DOHH2 (cell line): ENCODE measurements around the gene HELT.

Source experiments
- CTCF ChIP-seq: fragments of 200-600 bp; sonication (generic); IDR thresholded peaks from one replicate; pipeline ENCODE4 v1.5.1; 2014; ENCODE audit warnings: antibody characterized with exemption, mild to moderate bottlenecking, low read depth, low read length; ENCODE audit not compliant: poor library complexity, severe bottlenecking
- EZH2phosphoT487 ChIP-seq: fragments of 200-600 bp; sonication (generic); IDR thresholded peaks from 2 replicates; pipeline ENCODE4 v1.6.1; 2017; ENCODE audit warnings: borderline replicate concordance, mild to moderate bottlenecking, antibody characterized with exemption, low read length, moderate library complexity, mixed read lengths

DNA sequence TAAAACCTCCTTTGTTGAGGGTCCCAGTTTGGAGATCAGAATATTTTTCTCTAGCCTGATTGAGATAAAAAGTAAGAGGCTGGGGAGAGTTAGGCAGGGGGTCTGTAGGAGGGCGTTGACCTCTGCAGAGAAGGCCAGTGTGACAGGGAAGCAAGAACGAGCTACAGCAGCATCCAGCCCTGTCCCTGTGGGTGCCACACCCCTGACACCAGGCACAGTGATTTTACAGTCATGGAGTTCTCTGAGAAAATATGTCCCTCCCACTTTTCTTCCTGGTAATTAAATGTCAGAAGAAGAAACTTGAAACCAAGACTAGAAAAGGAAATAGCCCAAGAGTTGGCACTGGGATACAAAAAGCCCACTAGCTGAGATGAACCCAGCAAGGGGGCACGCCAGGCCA, 25.0 kb upstream of the HELT start:
- TF ChIP-seq CTCF, result no peak
- no peak for TF ChIP-seq EZH2phosphoT487
